ENCODE results near the gene CCDC43.
"Not testable (repeated sequence)": the region's sequence is repeated elsewhere in the genome, so short reads cannot be mapped to it uniquely, and the experiment has no call there.

CCDC43 gene

DNA sequence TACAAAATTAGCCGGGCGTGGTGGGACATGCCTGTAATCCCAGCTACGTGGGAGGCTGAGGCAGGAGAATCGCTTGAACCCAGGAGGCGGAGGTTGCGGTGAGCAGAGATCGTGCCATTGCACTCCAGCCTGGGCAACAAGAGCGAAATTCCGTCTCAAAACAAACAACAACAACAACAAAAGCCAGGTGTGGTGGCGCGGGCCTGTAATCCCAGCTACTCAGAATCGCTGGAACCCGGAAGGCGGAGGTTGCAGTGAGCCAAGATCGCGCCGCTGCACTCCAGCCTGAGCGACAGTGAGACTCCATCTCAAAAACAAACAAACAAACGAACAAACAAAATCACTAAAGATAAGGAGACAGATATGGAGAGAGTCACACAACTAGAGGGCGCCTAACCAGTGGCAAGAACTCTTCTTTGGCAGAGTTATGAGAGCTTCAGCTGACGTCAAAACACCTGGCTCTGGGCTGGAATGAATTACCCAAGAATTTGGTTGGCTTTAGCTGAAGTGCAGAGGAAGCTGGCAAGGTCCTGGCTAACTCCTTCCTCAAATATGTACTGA, 1.2 kb upstream of the CCDC43 start:
- DNase-seq; ATAC-seq (replicated peaks); H3K9me3 Mint-ChIP-seq; H3K27me3 Mint-ChIP-seq: not testable (repeated sequence)
- Mint-ChIP-seq H3K27ac (peak overlapping the region; percentile 23 to 97), H3K4me1 (ENCODE audit: low read depth in 2 of 2) (peaks cover 18 to 30% of the 10 kb centered on the region in 2 donors), H3K36me3 (ENCODE audit: insufficient read depth) (peaks cover 11% of the 10 kb centered on the region), H3K4me3 (peak overlapping the region; percentile 91 to 99)

DNA sequence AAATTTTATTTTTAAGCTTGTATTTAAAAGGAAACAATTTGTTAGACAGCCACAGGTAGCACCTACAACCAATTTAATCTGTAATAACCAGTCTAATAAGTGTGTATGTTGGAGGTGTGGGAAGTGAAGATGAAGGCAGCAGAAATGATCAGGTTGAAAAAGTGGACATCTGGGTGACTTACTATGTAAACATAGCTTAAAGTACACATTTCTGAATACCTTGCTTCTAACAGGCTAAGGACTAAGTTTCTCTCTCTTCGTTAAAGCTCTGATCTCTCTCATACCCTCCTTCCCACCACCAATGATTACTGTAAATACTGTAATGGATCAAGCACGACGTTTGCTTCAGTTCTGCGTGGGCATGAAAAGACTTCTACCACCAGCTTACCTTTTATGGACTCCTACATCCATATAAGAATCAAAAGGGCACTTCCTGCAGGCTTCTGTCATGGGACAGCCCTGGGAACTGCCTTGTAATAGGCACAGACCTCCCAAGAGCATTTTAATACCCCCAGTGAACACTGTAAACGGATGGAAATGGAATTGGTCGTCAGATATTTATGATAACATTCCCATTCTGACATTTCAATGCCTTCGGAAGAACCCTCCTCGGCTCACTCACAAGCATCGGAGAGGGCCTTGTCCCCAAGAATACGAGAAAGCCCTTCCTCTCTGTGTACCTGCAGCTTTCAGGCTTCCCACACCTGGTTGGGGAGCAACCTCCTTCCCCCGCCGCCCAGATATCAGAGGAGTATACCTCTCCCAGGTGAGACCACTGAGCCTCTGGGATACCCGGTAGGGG, 700 bp downstream of the CCDC43 start:
- ATAC-seq (replicated peaks) (peak; percentile 8), DNase-seq (no peak)
- Mint-ChIP-seq H3K27me3 (no peaks in the 10 kb centered on the region), H3K27ac (peak overlapping the region; percentile 93 to 97), H3K4me1 (ENCODE audit: low read depth in 2 of 2) (peaks cover 24 to 34% of the 10 kb centered on the region in 2 donors), H3K36me3 (ENCODE audit: insufficient read depth) (peaks cover 17% of the 10 kb centered on the region), H3K9me3 (no peaks in the 10 kb centered on the region), H3K4me3 (peak overlapping the region; percentile 91 to 99)

DNA sequence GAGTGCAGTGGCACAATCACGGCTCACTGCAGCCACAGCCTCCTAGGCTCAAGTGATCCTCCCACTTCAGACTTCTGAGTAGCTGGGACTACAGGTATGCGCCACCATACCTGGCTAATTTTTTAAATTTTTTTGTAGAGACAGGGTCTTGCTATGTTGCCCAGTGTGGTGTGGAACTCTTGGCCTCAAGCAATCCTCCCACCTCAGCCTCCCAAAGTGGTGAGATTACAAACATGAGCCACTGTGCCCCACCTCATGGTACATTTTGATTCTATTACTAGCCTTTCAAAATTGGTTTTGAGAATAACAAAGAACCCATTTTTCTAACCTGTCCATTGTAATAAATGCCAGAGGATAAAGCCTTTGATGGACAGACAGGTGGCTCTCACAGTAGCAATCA, 1.4 kb downstream of the CCDC43 start:
- Mint-ChIP-seq H3K4me3 (peak overlapping the region; percentile 91 to 99), H3K36me3 (ENCODE audit: insufficient read depth) (peaks cover 21% of the 10 kb centered on the region), H3K27me3 (no peaks in the 10 kb centered on the region), H3K9me3 (no peaks in the 10 kb centered on the region), H3K4me1 (ENCODE audit: low read depth in 2 of 2) (peaks cover 24 to 34% of the 10 kb centered on the region in 2 donors), H3K27ac (no peak overlapping the region)
- DNase-seq: no peak
- no peak for ATAC-seq (replicated peaks)

DNA sequence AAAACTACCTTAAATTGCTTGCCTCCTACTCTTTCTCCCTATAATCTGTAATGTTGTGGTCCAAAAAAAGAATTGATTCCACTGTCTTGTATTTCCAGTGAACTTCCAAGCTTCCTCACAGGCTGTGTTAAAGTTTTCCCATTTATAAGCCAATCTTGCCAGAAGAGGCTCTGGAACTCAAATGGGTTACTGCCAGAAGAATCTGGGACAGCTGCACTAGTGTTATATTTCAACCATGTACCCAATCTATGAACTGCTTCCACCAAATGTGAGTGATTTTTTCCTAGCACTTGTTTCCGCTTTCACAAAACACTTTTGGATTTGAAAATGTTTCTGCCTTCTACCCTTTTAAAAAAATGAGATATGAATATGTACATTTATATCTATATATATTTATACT, 1.8 kb downstream of the CCDC43 start:
- no peak overlapping the region for H3K4me3 Mint-ChIP-seq
- H3K27ac Mint-ChIP-seq: no peak overlapping the region
- H3K36me3 Mint-ChIP-seq (ENCODE audit: insufficient read depth): peaks cover 26% of the 10 kb centered on the region
- peaks cover 24 to 34% of the 10 kb centered on the region in 2 donors for H3K4me1 Mint-ChIP-seq (ENCODE audit: low read depth in 2 of 2)
- no peak for DNase-seq
- H3K9me3 Mint-ChIP-seq: no peaks in the 10 kb centered on the region
- no peak for ATAC-seq (replicated peaks)
- H3K27me3 Mint-ChIP-seq: no peaks in the 10 kb centered on the region

DNA sequence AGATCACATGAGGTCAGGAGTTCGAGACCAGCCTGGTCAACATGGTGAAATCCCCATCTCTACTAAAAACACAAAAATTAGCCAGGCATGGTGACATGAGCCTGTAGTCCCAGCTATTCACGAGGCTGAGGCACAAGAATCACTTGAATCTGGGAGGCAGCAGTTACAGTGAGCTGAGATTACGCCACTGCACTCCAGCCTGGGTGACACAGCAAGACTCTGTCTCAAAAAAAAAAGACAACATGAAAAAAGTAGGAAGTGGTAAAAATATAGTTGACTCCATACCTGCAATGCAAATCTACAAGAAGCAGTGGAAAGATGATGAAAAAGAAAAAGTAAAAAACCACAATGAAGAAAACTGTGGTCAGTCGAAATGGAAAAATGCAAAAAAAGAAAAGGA, 6.3 kb downstream of the CCDC43 start:
- peaks cover 56% of the 10 kb centered on the region for H3K36me3 Mint-ChIP-seq (ENCODE audit: insufficient read depth)

DNA sequence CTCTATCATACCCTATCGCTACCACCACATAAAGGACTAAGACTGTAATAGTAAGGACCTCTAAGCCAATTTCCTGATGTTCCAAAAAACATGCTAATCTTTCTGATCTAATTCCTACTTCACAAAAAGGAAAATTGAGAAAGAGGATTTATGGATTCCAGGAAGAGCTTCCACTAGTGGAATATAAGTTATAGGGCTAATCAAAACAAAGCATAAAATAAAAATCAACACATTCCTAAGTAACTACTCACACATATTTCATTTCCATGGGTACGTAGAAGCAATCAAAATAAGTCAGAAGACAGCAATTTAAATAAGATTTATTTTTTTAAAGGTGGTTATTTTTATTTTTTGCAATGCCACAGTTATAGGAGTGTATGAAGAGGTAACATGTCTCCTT, 12.4 kb downstream of the CCDC43 start:
- Mint-ChIP-seq H3K27ac (no peak overlapping the region), H3K9me3 (no peaks in the 10 kb centered on the region), H3K4me1 (ENCODE audit: low read depth in 2 of 2) (no peaks in the 10 kb centered on the region), H3K36me3 (ENCODE audit: insufficient read depth) (peaks cover 39% of the 10 kb centered on the region), H3K27me3 (no peaks in the 10 kb centered on the region), H3K4me3 (no peak overlapping the region)
- no peak for DNase-seq
- no peak for ATAC-seq (replicated peaks)

More for the DNA sequence above, 6.3 kb downstream of the CCDC43 start:
- DNase-seq; H3K4me3 Mint-ChIP-seq; ATAC-seq (replicated peaks); H3K27me3 Mint-ChIP-seq; H3K4me1 Mint-ChIP-seq (ENCODE audit: low read depth in 2 of 2); H3K27ac Mint-ChIP-seq; H3K9me3 Mint-ChIP-seq: not testable (repeated sequence)

DNA sequence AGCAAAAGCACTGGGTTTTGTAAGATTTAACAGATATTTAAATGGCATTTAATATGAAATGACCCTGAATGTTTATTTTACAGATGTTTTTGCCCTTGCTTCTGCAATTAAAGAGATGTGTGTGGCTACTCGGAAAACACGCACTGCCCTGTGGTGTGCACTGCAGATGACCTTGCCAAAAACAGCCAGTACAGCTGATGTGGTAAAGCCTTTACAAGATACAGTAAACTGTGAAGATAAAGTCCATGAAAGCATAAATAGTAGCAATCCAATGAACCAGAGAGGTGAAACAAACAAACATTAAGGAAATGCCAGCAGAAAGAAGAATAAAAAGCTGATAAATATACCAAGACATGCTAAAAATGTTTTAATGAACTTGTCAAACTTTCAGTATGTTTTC, 15.7 kb downstream of the CCDC43 start:
- peaks cover 11% of the 10 kb centered on the region for H3K36me3 Mint-ChIP-seq (ENCODE audit: insufficient read depth)
- no peaks in the 10 kb centered on the region for H3K4me1 Mint-ChIP-seq (ENCODE audit: low read depth in 2 of 2)
- ATAC-seq (replicated peaks) (no peak), DNase-seq (no peak)
- H3K27me3 Mint-ChIP-seq: no peaks in the 10 kb centered on the region
- H3K9me3 Mint-ChIP-seq: no peaks in the 10 kb centered on the region
- no peak overlapping the region for H3K4me3 Mint-ChIP-seq
- no peak overlapping the region for H3K27ac Mint-ChIP-seq

DNA sequence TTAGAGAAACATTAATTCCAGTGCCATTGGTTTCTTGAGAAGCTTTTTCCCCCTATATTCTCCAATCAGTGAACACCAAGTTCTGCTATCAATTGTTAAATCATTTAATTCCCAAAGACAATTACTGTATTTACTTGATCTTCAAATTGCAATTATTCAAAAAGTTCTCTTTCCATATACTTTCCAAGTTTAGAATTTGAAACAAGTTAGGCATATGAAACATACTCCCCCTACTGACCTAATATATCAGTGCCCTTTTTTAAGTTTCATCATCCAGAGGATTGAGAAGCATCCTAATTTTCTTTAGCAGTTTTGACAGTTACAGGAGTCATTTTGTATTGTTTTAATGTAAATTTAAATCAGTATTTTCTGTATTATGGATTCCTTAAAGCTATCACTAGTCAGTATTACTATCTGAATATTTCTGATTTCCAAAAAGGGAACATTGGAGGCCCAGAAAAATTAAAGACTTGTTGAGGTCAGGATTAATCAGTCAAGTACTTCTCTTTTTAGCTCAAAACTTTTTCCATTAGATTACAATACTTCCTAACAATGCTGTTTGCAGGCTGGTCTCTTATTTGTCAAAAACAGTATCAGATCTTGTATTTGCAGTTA, 17.0 kb downstream of the CCDC43 start:
- Mint-ChIP-seq H3K36me3 (ENCODE audit: insufficient read depth) (peaks cover 4% of the 10 kb centered on the region), H3K9me3 (no peaks in the 10 kb centered on the region), H3K4me3 (no peak overlapping the region), H3K27ac (no peak overlapping the region), H3K27me3 (peaks cover under 1 to 4% of the 10 kb centered on the region in 2 donors), H3K4me1 (ENCODE audit: low read depth in 2 of 2) (no peaks in the 10 kb centered on the region)
- no peak for ATAC-seq (replicated peaks)
- DNase-seq: no peak

DNA sequence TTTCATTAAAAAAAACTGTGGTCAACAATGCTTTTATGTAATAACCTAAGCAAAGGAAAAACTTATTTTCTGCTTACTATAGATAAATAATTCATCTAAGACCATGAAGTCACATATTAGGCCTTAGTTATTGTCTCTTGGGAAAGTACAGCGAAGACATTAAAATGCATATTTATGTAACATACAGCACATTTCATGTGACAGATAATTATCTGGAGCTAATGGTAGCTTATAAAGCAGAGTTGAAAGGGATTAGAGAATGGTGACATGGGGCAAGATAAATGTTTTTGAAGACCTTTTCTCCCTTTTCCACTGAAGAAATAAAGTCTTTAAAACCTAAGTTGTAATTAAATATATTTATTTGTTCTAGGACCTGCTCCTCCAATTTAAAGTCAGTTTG, 23.6 kb downstream of the CCDC43 start:
- Mint-ChIP-seq H3K9me3 (no peaks in the 10 kb centered on the region), H3K27ac (no peak overlapping the region), H3K4me3 (no peak overlapping the region), H3K36me3 (ENCODE audit: insufficient read depth) (no peaks in the 10 kb centered on the region), H3K4me1 (ENCODE audit: low read depth in 2 of 2) (no peaks in the 10 kb centered on the region), H3K27me3 (peaks cover 17 to 21% of the 10 kb centered on the region in 2 donors)
- no peak for DNase-seq
- no peak for ATAC-seq (replicated peaks)

DNA sequence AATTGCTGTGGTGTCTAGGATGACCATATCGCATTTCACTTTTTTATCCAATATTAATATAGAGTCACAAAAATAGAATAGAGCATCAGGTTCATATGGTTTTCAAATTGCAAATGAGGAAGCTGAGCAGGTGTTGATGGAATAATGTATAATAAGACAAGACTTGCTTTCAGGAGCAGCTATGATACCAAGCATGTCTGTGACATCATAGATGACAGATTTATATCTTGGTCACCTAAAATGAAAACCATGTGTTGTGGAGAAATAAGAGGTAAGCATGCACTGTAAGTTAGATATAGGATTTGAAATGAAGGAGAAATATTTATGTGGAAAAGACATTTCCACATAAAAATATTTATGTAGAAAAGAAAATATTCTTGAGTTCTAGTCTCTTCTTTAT, 24.7 kb downstream of the CCDC43 start:
- Mint-ChIP-seq H3K36me3 (ENCODE audit: insufficient read depth) (no peaks in the 10 kb centered on the region), H3K27me3 (peaks cover 17 to 21% of the 10 kb centered on the region in 2 donors), H3K27ac (no peak overlapping the region), H3K4me3 (no peak overlapping the region), H3K9me3 (no peaks in the 10 kb centered on the region), H3K4me1 (ENCODE audit: low read depth in 2 of 2) (no peaks in the 10 kb centered on the region)
- DNase-seq (no peak), ATAC-seq (replicated peaks) (no peak)

DNA sequence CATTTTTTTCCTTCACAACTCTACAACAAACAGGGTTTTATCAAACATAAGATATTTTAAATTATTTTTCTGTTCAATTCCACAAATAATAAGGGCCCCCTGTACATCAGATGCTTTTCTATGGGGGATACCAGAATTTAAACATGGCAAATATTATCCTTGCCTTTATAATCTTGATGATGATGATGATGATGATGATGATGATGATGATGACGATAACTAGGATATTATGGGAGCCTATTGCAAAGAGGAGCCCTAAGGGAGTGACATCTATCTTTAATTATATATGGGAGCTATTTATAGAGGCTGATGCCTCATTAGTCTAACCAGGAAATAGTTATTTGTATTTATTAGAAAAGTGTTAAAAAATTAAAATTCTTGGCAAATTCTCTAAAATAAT, 26.5 kb downstream of the CCDC43 start:
- H3K36me3 Mint-ChIP-seq (ENCODE audit: insufficient read depth): no peaks in the 10 kb centered on the region
- ATAC-seq (replicated peaks): no peak
- peaks cover 17 to 21% of the 10 kb centered on the region in 2 donors for H3K27me3 Mint-ChIP-seq
- H3K27ac Mint-ChIP-seq: no peak overlapping the region
- no peaks in the 10 kb centered on the region for H3K4me1 Mint-ChIP-seq (ENCODE audit: low read depth in 2 of 2)
- DNase-seq: no peak
- no peaks in the 10 kb centered on the region for H3K9me3 Mint-ChIP-seq
- H3K4me3 Mint-ChIP-seq: no peak overlapping the region

DNA sequence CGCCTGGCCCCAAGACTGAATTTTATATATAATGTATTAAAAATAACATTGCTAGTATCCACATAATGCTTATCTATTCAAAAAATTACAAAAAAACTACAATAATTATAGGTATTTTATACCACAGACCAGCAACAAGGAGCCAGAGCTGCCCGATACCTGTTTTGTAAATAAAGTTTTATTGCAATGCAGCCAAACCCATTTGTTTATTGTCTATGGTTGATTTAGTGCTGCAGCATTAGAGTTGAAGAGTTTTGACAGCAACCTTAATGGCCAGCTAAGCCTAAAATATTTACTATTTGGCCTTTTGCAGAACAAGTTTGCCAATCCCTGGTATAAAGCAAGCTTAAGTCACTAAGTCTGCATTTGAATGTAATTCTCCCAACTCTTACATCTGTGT, 27.7 kb downstream of the CCDC43 start:
- DNase-seq: no peak
- Mint-ChIP-seq H3K27me3 (peaks cover 16 to 17% of the 10 kb centered on the region in 2 donors), H3K36me3 (ENCODE audit: insufficient read depth) (no peaks in the 10 kb centered on the region), H3K4me3 (no peak overlapping the region), H3K9me3 (no peaks in the 10 kb centered on the region), H3K4me1 (ENCODE audit: low read depth in 2 of 2) (peaks cover 3 to 4% of the 10 kb centered on the region in 2 donors), H3K27ac (no peak overlapping the region)
- ATAC-seq (replicated peaks): no peak

DNA sequence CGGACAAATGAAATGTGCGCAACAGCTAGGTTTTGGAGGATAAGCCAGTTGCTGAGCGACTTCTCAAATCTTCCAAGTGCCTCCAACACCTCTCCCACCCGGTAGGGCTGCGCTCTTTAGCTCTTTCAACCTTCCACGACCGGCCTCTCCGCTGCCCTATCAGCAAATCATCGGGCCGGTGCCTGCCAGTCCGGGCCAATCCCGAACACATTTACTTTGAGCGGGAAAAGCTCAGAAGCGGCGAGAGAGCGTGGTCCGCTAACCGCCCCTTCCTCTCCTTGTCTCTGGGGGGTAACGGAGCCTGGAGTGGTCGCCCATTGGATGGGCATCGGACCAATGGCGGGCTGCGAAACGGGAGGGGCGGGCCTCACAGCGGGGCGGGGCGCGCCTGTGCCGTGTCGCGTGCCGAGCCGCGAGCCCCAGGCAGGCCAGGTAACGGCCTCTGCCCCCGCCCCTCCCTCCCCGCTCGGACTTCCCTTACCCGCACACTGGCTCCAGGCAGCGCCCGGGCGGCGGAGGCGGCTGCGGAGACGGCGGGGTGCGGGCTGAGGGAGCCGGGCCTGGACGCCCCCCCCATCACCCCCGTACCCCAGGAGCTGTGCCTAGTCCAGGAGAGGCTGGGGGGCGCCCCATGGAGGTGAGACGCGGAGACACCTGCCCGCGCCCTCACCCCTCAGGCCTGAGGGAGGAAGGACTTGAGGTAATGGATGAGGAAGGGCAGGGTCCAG, 33.4 kb downstream of the CCDC43 start, which contains the start of gene MEIOC:
Gene MEIOC, plus strand, starts transcription at position 486 of the 728 bp plus-strand sequence. Its CDS starts 146 bp downstream, at position 632.
- Mint-ChIP-seq H3K9me3 (no peaks in the 10 kb centered on the region), H3K27me3 (peaks cover 20 to 50% of the 10 kb centered on the region in 2 donors), H3K4me3 (peak within 1 kb of the TSS; percentile 45 to 71), H3K36me3 (ENCODE audit: insufficient read depth) (no peaks in the 10 kb centered on the region), H3K4me1 (ENCODE audit: low read depth in 2 of 2) (peaks cover 3 to 9% of the 10 kb centered on the region in 2 donors), H3K27ac (no peak within 1 kb of the TSS)
- peak in 2 of 3 experiments; percentile 2 to 8 for DNase-seq
- peak; percentile 65 for ATAC-seq (replicated peaks)

Data from effector memory CD8-positive, alpha-beta T cell (primary cell).